Right ventricle myocardium inferior (tissue), 1 donor: ENCODE data around the gene RPRML. TPM values are rescaled to one million over a fixed set of nuclear protein-coding genes. Genes with fewer than 3 reads are reported as not detected.
A peak's percentile ranks its signal among the peaks of the same experiment; 100 is the strongest.
"Not testable (repeated sequence)": the region's sequence is repeated elsewhere in the genome, so short reads cannot be mapped to it uniquely, and the experiment has no call there.

Source experiments
- ATAC-seq: fragments of 200-7000 bp; cut with Tn5 transposase; one replicate; pipeline ENCODE4 v1.9.1; 2020; ENCODE audit warnings: mild to moderate bottlenecking, moderate library complexity
- DNase-seq: peaks from one replicate; pipeline ENCODE4 v3.0.0; 2021; ENCODE audit errors: missing footprints
- intact Hi-C: fragments of 100-400 bp; cut with DNase I; formaldehyde crosslinking; loops from one replicate; pipeline ENCODE4 v1.11.0; 2022
- total RNA-seq: library from RNA; stranded (reverse); fragmentation: NEBNext Ultra II Directional; extraction: Animal tissue kit (Norgen Biotek cat#: 25700); gene quantifications from one replicate; pipeline ENCODE4 v1.2.1, GENCODE V29; 2021
- donor health status: DM: no; HTN: yes; CAD: no; lungs with severe emphysema.

RPRML gene
- total RNA-seq, 1 donor from 2014 or later: not detected

DNA sequence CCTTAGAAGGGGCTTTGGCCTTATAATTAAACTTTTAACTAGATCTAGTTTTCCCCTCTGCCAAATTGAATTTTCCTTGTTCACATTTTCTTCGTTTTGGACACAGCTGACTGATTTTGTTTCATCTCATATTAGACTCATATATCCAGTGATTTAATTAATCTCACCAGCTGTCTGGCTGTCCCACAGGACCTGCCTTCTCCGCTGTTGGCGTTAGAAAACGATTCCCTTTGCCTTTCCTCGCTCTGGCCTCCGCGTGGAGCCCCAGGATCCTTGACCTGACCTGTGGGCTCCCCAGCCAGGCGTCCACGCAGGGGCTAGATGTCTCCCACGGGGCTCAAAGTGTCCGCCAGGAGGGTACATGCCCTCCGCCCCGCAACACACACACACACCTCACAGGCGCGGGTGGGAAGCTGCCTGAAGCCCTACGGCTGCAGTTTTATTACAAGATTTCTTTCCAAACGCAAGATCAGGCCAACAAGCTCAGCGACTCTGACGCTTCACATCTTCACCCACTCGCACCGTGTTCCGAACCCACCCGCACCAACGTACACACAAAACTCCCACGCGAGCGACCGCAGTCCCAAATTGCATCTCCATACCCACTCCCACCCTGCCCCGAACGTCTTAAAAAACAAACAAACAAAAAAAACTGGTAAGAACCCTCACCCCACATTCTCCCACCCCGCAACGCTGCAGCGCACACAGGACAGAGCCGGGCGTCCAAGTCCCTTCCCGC is 1.1 kb downstream of the RPRML start:
- ATAC-seq (no peak), DNase-seq (no peak)
- intact Hi-C loops: no loop called here

DNA sequence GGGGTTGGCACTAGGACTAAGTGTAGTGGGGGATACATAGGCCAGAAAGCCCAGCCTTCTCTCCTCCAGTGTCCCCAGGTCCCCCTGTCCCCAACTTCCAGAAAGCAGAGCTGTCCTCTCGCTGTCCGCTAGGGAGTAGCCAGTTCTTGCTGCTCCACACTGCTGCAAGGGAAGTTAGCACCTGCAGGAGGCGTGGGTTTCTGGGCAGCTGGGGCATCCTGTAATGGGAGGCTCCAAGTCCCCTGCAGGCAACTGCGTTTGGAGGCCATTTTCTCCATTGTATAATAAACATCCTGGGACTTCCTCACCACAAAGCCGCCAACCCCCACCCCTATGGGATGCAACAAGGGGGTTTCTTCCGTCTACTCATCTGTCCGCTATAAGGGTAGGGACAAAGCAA is 1.7 kb downstream of the RPRML start:
- no peak for ATAC-seq
- intact Hi-C loops: no loop called here
- no peak for DNase-seq

DNA sequence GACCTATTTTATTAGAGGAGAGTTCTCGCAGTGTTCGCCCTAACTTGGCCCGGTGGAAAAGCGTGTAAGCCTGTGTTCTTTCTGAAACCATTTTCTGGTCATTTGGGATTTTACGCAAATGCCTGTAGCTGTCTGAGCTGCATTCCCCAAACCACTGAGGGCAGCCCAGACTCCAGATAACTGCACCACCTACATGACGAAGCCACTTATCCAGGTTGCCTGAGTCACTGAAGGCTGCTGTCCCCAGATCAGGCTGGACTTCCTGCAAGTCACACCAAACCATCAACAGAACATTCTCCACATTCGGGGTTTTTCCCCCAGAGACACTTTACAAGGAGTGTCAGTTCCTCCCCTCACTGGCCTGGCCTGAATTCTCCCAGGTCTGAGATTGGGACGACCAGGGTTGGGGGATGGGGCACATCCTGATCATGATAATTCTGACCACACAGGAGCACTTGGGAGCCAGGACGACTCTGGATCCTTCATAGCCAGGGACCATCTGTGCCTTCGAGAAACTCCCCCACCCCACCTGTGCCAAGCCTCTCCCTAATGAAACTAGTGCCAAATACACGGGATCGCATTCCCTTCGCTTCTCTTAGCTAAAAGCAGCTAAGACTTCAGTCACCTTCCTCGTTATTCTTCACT is 2.3 kb downstream of the RPRML start:
- DNase-seq: no peak
- intact Hi-C loops: no loop called here
- no peak for ATAC-seq

DNA sequence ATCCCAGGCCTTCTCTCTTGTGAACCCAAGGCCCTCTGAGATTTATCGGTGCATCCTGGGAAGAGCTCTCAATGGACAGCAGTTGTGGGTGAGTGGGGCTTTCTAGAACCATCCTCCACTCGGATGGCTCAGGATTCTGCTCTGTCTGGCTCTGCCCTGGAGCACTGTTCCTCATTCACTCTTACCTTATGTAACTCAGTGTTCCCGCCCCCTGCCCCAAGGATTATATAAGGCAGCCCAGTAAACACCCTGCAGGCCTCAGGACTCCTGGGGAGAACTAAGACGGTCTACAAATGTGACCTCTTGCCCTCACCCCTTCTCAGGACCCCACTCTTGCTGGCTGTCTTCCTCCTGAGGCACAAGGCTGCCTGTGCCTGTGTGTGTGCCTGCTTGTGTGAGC is 3.8 kb downstream of the RPRML start:
- DNase-seq (no peak), ATAC-seq (no peak)
- intact Hi-C loops: no loop called here

DNA sequence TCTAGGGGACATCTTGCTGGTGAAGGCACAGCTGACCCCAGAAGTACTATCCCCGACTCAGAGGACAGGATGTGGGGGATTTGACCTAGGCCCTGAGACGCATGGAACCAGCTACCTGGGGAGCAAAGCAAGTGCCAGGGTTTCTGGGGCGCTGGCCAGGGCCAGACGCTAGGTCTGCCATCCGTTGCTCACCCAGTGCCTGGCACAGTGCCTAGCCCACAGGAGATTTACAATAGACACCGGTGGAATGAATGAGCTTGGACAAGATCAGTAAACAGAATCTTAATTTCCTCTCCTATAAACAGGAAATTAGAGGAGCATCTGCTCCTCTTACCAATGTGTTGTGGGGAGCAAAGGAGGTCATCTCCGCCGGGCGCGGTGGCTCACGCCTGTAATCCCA is 5.0 kb downstream of the RPRML start:
- ATAC-seq: no peak
- no peak for DNase-seq
- intact Hi-C loops: no loop called here

DNA sequence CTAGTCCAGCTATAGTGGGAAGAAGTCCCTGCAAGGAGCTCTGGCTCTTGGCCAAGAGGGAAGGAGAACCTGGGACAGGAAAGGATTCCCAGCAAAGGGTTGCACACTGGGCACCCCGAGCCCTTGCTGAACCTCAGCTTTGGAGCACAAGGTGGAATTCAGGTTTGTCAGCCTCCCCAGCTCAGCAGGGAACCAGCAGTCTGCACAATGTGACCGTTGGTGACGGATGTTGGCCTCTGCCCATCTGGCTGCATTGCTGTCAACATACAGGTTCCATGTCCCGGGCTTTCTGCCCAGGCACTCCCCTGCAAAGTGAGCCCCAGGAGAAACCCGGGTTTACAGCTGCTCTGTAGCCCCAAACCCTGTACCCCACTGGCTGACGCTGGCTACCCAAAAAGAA is 6.7 kb downstream of the RPRML start:
- intact Hi-C loops: no loop called here
- DNase-seq: peak; percentile 78
- ATAC-seq: peak; percentile 69

DNA sequence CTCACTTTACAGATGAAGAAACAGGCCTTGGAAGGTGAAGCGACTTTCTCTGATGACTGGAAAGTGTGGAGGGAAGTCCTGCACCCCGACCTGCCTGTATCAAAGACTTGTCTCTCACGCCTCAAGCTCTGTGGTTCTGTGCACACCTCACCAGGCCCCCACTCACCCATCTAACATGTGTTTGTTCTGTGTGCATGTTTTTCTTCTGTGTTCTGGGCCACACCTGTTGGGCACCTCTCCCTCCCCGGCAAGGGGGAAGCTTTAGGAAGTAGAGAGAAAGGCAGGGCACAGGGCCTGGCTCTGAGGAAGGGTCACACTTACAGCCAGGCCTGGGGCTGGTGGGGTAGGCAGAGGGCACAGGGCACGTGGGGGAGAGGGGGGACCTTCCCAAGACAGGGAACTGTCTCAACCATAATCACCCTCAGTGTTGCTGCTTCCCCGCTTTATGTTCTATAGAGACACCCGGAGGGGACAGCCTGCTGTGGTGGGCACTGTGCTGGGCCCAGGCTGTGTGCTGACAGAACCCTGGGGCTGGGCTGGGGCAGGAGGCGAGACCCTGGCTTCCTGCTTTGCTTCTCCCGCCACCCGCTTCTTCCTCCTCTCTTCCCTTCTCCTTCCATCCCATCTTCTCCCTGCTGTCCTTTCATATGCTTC is 7.3 kb downstream of the RPRML start:
- intact Hi-C loops: no loop called here
- DNase-seq (no peak), ATAC-seq (no peak)

DNA sequence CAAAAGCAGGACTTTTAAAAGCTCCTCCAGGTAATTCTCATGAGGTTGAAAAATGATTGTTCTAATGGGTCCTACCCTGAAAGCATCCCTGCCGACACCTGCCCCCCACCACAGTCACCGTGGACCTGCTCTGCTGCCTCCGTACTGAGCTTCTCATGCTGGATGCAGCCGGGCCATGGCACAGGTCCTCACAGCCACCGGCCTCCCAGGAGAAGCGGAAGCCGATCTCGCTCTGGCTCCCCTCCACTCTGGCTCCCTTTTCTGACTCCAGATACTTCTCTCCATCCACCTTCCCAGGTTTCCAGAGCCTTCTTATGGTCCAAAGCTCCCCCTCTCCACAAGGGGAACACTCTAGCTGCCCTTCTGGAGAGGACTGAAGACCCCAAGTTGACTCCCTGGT is 10.2 kb downstream of the RPRML start:
- DNase-seq: no peak
- intact Hi-C loops: no loop called here
- ATAC-seq: no peak

DNA sequence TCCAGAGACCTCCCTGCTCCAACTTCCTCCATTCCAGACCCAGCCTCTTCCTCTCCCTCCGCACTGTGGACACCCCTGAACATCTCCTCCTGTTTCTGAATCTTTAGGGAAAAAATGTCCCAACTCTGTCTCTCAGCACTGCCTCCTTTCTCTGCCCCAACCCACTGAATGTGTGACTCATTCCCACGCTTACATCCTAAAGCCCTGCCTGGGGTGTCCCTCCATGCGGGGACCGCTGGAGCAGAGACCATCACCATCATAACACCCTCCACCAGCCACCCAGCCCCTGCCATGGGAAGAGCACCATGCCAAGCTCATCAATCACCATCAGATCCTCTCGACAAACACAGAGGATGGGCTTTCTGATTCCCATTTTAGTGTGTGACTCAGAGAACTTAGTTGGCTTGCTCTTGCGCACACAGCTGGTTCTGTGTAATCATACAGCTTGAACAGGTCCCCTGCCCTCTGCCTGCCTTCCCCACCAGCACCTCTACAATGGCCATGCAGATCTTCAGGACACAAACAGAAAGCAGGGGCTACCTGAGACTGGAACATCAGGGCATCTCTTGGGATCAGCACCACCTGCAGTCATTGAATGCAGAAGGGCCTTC is 10.7 kb downstream of the RPRML start:
- no peak for DNase-seq
- intact Hi-C loops: no loop called here
- ATAC-seq: no peak

DNA sequence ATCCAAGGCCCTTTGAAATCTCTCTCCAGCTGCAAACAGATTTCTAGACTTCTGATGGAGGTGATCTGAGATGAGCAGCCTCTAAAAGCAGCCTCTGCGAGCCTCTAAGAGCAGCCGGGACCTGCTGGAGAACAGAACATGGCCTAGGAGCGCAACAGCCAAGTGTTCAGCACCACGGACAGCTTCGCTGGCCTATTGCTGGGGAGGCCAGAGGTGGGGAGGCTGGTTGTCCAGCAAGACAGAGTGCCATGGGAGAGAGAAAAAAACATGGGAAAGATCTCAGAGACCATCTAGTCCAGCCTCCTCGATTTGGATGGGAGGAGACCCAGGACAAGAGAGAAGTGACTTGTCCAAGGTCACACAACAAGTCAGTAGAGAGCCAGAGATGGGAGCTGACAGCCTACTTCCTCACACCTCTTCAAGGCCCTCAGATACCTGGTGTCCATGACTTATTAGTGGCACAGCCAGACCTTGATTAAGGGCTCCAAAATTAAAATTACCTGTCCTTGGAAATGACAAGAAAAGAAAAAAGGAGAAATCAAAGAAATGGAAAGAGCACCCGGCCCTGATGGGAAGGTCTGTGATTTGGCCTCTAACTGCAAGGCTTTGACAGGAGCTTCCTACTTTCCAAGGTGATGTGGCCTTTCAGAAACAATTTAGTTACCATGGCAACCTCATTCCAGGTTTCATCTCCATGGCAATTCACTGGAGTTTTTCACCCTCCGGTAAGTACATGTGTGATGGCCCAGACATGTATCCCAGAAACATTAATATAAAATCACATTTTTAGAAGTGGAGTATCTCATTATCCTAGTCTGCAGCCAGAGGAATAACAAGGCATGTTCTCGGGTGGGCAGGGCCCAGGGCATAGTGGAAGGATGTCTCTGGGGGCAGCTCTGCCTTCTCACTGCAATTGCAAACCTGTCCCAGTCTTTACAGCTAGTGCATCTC is 14.5 kb downstream of the RPRML start:
- ATAC-seq (no peak), DNase-seq (no peak)
- intact Hi-C loops: no loop called here

DNA sequence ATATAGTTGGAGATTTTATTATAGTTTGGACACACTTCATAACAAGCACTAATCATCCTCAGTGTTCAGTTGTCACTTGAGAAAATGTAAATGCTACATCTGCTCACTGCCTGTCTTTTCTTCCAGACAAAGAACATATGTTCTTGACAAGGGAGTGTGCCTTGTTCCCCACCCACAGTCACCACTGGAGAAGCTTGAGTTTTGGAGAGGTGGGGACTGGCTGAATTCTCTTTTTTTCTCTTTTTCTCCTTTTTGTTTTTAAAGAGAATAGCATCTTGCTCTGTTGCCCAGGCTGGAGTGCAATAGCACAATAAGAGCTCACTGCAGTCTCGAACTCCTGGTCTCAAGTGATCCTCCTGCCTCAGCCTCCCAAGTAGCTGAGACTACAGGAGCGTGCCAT is 15.5 kb downstream of the RPRML start:
- ATAC-seq (no peak), DNase-seq (no peak)
- intact Hi-C loops: no loop called here

DNA sequence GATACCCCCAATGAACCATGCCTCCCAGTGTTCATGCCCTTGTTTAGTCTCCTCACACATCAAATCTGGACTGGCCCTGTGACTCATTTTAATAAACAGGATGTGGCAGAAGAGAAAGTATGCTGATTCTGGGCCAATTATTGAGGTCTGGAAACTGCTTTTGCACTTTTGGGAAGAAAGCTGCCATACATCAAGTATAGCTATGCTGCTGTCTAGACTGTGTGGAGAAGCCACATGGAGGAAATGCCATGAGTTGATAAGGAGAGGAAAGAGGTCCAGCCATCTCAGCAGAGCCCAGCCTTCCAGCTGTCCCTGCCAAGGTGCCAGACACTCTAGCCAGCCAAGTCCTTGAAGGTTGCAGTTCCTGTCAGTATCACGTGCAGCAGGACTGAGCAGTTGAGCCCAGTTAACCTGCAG is 16.7 kb downstream of the RPRML start:
- ATAC-seq: no peak
- DNase-seq: no peak
- intact Hi-C loops: no loop called here

DNA sequence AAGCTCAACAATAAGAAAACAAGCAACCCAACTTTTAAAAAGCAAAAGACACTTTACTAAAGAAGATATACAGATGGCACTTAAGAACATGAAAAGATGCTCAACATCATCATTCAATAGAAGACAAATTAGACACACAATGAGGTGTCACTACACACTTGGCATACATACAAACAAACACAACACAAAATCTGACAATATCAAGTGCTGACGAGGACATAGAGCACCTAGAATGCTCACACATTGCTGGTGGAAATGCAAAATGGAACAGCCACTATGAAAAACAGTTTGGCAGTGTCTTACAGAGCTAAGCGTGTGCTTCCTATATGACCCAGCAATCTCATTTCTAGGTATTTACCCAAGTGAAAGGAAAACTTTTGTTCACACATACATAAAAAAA is 18.9 kb downstream of the RPRML start:
- DNase-seq: no peak
- no peak for ATAC-seq
- intact Hi-C loops: no loop called here

DNA sequence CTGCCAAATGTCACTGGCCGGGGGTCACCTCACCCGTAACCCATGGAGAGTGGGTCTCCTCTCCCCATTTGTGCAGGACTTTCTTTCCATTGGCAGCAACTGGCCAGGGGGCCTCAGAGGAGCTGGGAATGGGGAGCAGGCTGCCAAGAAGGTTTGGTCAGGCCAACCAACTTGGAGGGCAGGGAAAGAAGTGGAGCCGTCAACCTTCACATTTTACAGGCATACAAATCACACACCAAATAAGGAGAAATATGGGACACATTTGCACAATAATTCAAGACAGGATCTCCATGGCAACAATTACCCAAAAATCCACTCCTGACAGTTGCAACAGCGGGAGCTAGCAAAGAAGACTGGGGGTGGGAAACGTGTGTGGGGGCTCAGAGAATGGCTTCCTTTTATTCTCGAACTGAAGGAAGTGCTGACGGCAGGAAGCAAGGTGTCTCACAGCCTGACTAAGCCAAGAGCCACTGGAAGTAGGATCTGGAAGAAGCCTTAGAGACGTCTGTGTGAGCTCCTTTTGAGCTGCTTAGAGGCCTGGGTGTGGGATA is 20.9 kb downstream of the RPRML start:
- intact Hi-C loops: no loop called here
- ATAC-seq: no peak
- DNase-seq: no peak

DNA sequence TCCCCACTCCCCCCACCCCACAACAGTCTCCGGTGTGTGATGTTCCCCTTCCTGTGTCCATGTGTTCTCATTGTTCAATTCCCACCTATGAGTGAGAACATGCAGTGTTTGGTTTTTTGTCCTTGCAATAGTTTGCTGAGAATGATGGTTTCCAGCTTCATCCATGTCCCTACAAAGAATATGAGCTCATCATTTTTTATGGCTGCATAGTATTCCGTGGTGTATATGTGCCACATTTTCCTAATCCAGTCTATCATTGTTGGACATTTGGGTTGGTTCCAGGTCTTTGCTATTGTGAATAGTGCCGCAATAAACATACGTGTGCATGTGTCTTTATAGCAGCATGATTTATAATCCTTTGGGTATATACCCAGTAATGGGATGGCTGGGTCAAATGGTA is 25.9 kb downstream of the RPRML start:
- intact Hi-C loops, ATAC-seq, DNase-seq: not testable (repeated sequence)

DNA sequence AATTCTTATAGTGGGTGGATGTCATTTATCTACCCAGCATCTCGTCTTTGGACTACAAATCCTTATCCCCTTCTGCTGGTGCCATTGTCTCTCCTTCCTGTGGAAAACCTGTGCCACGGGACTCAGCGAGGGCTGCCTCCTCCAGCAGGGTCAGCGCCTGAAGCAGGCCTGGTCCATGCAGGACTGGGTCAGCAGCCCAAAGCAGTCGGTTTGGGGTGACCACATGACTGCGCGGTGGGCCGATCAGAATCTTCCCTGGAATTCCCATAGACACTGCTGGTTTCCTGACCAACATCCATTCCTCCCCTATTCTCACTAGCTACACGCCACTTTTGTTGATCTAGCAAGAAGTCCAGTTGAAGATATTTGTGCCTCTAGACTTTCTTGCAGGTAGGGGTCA is 26.9 kb downstream of the RPRML start:
- ATAC-seq (no peak), DNase-seq (no peak)
- intact Hi-C loops: no loop called here

DNA sequence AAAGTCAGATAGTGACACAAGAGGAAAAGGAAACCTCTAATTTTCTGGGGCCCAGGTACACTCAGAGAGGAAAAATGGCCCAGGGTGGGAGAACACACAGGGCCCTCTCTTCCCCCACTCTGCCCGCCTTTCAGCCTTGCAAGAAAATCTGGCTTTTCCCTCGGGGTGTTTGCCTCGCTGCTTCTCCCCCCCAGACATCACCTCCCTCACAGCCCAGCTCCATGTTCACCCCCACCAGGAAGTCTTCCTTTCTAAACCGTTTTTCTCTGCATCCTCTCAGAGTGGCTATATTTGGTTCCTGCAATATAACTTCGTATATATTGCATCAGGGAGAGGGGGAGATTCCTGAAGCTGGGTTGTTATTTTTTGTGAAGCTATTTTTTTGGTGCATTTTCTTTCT is 27.3 kb downstream of the RPRML start:
- ATAC-seq (no peak), DNase-seq (no peak)
- intact Hi-C loops: no loop called here

DNA sequence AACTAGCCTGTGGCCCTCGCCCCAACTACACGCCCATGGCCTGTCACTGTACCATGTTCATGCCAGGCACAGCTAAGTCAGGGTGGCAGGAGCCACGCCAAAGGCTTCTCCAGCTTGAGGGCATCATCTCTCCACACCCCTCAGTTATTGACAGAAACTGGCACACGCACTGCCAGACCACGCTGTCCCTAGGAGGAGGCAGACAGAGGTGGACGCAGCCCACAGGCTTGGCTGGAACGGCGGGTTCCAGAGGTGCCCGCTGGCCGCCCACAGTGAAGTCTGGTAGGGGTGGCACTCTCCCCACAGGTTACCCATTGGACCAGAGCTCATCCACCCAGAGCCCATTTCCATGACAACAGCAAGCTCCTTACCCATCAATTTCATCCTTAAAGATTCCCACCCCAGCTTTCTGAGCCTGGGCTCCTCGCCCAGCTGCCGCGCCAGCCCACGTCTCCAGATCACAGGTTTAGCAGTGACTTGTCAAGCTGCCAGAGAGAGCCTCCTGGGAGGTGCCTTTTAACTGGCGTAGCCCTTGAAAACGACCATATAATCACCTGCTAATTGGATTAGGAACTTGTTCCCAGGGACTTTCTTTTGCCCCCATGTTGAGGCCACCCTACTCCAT is 27.9 kb downstream of the RPRML start:
- intact Hi-C loops: no loop called here
- ATAC-seq: peak; percentile 92
- no peak for DNase-seq
